Epithelial cell of prostate (primary cell): Measurements from ENCODE around the gene FOXP1.

Experiments
- DNase-seq: peaks from one replicate; pipeline ENCODE4 v3.0.0-alpha.2; 2011; ENCODE audit warnings: low read depth, low spot score
- H3K27ac ChIP-seq: fragments of 450-650 bp; 2 replicates; pipeline ENCODE4 v1.5.1; 2017; ENCODE audit warnings: mild to moderate bottlenecking

The FOXP1 gene

DNA sequence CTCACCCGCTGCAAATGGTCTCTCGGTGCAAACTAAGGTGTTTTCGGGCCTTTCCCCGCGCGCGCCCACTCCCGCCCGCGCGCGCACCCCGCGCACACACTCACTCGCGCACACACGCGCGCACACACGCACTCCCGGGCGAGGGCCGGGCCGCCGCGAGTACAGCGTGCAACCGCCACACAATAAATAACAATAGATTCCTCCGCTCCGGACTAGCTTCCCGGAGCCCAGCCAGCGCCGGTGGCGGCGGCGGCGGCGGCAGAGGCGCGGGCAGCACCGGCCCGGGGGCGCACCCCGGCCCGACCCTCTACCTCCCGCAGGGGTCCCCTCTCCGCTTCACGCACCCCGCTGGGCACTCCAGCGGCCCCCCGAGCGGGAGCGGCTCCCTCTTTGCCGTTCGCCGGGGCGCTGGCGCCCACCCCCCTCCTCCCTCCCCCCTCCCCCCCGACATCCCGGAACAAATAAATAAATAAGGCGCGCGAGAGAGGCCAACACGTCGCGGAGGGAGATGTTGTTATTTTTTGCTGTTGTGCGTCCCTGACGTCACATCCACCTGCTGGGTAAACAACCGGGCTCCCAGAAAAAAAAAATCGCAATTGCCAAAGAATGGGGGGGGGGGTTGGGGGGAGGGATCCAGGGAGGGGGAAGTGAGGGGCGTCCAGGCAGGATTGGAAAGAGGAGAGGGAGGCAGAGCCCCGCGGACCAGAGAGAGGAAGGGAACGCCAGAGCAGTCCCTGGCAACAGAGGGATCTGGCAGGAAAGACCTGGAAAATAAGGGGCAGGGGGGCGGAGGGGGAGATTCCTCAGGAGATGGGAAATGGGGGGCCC, at the start of gene FOXP1:
Gene FOXP1, minus strand, starts transcription at position 163 of the 828 bp plus-strand sequence. CDS start 385,347 bp downstream, outside the sequence.
- peak within 1 kb of the TSS; percentile 83 for H3K27ac ChIP-seq
- DNase-seq = peak; percentile 48

DNA sequence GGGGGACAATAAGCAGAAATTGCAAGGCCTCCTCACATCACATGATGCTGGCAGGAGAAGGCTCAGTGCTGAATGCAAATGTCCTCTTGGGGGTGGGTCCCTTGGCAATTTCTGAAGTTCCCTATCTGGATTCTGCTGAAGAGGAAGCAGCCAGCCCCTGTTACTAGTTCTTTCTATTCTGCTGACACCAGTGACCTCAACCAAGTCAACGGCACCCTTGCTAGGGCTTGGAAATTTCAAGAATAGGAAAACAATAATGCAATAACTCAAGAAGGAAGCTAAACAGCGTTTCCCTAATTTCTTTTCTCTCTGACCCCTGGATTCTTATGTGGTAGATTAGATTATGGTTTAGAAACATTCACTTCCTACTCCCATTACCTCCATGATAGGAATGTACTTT, 46.2 kb upstream of the FOXP1 start:
- H3K27ac ChIP-seq = no peak overlapping the region
- no peak for DNase-seq

DNA sequence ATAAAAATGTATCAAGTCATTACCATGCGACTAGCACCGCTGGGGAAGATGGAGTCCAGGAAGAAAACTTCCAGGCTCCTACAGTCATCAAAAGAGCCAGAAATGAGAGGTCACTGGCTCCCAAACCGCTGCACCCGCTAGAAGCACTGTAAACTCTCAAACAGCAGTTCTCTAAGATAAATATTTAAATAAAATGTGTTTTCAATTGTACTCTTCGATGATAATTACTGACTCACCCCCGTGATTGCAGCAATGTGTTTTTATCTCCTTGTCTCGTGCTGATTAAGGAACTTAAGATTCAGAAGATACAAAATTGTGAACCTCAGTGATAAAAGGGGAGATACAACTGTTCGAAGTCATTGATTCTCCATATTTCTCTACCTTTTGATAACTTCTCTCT, 45.8 kb upstream of the FOXP1 start:
- DNase-seq = no peak
- no peak overlapping the region for H3K27ac ChIP-seq

DNA sequence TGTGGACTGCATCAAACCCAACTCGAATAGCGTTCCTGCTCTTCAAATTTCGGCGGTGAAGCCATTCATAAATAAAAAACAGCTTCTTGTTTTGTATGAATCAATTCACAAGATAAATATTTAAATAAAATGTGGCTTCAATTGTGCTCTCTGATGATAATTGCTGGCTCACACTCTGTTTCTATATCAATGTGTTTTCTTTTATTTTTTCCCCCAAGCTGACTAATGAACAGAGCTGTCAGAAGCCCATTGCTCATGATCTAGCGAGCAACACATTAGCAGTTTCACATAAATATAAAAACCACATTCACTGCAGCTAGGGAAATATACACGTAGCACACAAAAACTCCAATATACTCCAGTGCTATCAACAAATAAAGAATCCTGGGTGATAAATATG, 45.0 kb upstream of the FOXP1 start:
- no peak for DNase-seq
- H3K27ac ChIP-seq = no peak overlapping the region

DNA sequence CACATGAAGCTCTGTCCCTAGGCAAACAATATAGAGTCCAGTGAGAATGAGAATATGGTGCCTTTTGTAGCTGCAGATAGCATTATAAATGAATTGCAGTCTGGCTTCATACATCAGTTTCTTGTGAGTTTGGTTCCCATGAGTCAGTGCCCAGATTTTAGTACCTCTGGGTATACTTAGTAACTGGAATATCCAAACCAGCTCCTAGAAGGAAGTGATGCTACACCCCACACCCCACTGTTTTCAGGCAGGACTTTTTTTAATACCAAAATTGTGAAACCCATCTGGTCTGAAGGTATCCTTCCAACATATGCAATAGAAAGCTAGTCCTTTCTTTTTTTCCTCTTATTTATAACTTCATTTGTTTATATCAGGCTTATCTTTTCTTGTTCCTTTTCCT, 42.1 kb upstream of the FOXP1 start:
- no peak for DNase-seq
- no peak overlapping the region for H3K27ac ChIP-seq

DNA sequence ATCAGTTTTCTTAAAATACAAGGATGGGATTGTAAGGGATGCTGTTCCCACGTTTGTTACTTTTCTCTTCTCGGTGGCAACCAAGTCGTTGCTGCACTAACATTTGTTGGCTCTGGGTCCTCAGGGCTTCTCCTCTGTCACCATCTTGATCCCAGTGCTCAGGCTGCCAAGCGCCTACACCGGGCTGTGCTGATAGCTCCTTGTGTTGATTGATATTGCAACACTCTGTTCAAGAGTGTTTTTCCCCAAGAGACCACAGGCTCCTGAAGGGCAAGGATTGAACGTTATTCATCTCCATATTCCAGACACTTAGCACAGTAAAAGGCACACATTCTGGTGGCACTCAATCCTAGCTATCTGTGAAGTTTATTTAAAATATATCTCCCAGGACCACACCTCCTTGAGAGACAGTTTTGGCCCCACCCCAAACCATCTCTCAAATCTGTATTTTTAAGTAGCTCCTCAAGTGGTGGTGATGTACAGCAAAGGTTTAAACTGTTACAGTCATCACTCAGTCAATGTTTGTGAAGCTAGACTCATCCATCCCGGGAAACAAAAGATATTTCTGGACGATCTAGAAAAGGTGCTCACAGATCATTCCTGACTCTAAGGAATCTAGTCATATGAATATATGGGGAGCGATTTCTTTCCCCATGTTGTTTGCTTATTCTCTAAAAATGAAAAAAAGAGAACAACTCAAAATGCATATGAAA, 38.5 kb upstream of the FOXP1 start:
- DNase-seq = no peak
- H3K27ac ChIP-seq = no peak overlapping the region

DNA sequence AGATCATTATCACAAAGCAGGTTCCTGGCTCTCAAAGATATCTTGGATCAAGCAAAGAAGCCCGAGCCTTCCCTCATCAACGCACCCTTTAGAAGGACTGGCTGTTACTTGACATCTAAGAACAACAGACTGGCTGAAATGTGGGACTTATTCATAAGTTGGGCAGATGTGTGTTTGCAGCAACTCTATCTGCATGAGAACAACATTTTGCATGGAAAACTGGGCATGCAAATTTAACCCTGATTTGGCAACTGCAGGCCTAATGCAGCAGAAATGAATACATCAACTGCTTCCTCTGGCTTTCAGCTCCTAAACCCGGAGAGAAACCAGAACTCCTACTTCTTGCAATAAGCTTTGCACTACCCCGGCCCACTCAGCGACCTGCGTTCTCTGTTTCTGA, 35.0 kb upstream of the FOXP1 start:
- no peak for DNase-seq
- no peak overlapping the region for H3K27ac ChIP-seq

DNA sequence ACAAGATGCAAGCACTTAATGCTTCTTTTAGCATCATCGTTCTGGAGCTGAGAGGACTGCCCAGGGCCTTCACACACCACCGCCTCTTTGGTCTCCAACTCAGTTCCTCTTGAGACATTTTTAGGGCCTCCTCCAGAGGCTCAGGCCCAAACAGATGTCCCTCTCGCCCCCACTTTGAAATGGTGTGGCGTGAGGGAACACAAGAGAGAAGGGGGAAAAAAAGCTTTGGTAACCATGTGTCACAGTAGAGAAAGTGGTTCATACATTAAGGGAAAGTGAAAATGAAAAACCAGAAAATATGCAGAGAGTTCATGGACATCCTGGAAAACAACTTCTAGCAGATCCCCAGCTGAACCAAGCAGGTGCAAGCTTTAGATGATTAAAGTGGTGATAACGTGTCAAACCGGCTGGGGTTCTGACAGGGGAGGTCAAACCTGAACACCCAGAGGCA, 33.1 kb upstream of the FOXP1 start:
- H3K27ac ChIP-seq = no peak overlapping the region

DNA sequence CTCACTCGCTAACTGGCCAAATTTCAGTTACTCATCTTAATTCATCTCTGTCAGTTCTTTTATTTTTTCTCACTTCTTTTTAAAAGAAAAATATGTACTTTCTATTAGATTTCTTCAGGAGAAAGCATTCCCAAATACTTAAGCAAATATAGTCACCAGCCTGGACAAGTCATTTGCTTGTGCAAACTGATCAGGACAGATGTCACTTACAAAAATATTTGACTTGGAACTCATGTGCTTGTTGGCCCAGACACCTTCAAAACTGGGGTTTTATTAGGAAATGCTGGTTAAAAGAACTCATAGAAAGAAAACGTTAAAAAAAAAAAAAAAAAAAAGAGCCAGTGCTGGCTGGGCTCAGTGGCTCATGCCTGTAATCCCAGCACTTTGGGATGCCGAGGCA, 31.3 kb upstream of the FOXP1 start:
- no peak for DNase-seq
- no peak overlapping the region for H3K27ac ChIP-seq

More for the DNA sequence above, 33.1 kb upstream of the FOXP1 start:
- DNase-seq = no peak

DNA sequence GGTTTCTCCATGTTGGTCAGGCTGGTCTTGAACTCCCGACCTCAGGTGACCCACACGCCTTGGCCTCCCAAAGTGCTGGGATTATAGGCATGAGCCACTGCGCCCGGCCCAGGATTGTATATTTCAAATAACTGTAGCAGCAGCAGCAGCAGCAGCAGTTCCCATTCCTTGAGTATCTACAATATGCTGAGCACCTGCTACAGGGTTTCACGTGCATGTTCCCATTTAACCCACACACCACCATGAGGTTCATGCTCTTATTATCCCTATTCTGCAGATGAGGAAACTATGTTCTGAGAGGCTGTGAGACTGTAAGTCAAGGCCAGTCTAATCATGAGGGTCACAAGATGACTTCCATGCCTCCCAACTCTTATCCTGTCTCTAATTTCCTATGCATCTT, 30.9 kb upstream of the FOXP1 start:
- no peak for DNase-seq
- no peak overlapping the region for H3K27ac ChIP-seq

DNA sequence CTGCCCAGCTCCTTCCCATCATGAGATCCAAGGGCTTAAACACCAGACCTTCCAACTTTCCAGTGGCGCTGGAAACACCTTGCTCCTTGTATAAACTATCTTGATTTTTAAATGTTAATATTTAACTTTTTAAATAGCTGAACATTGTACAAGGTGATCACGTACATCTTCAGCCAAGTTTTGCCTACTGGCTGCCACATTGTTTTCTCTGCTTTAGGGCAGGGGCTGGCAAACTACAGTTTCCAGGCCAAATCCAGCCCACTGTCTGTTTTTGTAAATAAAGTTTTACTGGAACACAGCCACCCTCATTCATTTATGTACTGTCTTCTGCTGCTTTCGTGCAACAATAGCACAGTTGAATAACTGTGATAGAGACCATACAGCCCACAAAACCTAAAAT, 27.6 kb upstream of the FOXP1 start:
- H3K27ac ChIP-seq = no peak overlapping the region
- no peak for DNase-seq

DNA sequence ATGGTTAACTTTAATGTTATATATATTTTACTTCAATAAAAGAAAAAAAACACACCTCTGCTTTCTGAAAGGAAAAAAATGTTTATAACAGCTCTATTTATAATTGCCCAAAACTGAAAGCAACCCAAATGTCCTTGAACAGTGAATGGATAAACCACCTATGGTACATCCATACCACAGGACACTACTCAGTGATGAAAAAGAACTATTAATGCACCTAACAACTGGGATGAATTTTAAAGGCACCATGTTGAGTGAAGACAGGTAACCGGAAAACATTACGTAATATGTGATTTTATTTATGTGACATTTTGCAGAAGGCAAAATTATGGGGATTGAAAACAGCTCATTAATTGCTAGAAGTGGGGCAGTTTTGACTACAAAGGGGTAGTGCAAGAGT, 23.8 kb upstream of the FOXP1 start:
- no peak for DNase-seq

DNA sequence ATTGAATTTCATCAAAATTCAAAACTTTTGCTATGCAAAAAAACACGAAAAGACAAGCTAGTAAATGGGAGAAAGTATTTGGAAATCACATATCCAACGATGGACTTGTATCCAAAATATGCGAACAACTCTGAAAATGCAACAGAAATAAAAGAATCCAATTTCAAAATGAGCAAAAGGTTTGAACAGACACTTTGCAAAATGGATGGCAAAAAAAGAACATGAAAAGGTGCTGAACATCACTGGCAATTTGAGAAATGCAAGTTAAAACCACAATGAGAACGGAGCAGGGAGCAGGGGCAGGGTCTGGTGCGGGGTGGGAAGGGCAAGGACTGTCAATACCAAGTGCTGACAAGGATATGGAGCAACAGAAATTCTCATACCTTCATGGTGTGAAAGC, 23.1 kb upstream of the FOXP1 start:
- no peak overlapping the region for H3K27ac ChIP-seq

More for the DNA sequence above, 23.8 kb upstream of the FOXP1 start:
- H3K27ac ChIP-seq = no peak overlapping the region

DNA sequence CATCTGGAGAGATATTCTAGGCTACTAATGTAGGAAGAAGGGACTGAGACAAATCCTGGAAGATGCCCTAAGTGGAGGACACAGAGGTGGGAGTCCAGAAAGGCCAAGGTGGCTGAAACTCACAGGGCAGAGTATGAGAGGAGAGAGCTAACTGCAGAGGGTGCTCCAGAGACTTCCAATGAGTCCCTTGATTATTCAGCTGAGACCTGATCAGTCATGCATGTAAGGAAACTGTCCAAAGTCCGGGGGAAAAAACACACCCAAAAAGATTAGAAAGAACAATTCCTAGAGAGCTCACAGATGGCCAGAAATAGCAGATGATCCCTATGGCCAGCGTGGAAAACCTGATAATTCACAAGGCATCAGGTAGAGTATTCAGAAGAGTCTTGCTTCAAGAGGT, 18.7 kb upstream of the FOXP1 start:
- DNase-seq = no peak
- peak overlapping the region; percentile 23 for H3K27ac ChIP-seq

More for the DNA sequence above, 23.1 kb upstream of the FOXP1 start:
- DNase-seq = no peak

DNA sequence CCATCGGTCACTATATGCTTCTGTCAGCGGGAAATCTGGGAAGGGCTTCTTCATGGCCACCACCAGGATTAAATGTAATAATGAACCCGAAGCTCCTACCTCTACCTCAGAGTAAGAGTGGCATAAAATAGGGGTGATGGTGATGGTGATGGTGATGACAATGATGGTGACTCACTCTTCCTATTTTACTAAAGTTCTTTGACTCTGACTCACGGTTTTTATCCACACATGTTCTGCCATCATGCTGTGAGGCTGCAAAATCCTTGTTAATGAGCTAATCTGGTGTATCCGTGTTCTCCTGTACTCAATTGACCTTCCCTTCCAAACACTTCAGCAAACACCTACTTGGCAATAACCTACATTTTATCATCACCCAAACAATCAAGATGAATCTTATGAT, 18.3 kb upstream of the FOXP1 start:
- peak overlapping the region; percentile 23 for H3K27ac ChIP-seq
- peak; percentile 33 for DNase-seq

DNA sequence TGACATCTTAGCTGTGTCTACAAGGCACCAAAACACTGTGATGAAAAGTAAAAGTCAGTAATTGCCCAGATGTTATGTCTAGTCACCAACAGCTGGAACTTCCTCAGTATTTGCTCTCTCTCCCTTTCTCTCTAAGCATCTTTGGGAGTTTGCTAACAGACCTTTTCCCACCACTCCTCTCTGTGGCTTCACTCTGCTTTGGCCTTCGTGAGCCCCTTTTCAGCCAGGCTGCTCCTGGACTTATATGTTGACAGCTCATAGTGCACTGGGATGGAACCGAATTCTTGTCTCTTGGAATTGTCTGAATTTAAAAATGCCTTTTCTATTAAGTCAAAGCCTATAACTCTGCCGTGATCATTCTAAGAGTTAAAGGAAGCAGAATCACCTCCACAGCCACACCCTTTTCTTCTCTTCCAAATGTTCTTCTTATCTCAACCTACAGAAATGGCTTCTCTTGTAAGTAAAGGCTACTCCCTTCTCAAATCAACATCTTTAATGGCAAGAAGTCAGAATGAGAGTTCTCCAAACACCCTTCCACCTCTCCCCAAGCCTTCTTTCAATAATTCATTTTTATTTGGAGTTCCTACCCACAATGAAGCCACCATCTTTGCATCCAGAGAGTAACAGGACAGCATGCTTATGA, 17.2 kb upstream of the FOXP1 start:
- no peak for DNase-seq
- no peak overlapping the region for H3K27ac ChIP-seq

DNA sequence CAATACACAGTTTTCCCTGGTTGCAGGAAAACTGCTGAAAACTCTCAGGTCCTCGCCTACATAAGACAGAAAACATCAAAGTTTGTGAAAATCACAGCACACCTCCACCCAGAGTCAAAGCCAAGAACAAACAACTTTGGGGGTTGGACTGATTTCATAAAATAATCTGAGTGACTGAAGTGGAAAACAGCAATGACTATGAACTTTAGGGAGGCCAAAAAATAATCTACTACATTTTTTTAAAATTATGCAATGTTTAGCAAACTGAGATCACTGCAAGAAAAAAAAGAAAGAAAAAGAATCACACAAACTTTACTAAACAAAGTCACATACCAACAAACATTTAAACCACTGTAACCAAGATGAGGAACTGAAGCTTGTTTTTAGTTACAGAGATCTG, 15.9 kb upstream of the FOXP1 start:
- H3K27ac ChIP-seq = no peak overlapping the region
- DNase-seq = no peak

DNA sequence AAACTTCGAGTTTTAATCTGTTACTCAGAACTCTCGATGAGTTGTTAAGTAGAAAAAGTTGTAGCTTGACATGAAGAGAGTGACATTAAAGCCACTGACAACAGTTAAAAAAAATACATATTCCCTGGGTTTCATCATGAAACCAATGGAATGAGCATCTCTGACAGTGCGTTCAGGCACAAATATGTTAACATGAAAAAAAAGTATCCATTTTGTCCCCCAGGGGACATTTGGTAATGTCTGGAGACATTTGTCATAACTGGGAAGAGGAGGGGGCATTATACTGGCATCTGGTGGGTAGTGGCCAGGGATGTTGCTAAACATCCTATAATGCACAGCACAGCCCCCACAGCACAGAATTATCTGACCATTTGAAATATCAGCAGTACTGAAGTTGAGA, 14.8 kb upstream of the FOXP1 start:
- H3K27ac ChIP-seq = no peak overlapping the region
- DNase-seq = no peak

DNA sequence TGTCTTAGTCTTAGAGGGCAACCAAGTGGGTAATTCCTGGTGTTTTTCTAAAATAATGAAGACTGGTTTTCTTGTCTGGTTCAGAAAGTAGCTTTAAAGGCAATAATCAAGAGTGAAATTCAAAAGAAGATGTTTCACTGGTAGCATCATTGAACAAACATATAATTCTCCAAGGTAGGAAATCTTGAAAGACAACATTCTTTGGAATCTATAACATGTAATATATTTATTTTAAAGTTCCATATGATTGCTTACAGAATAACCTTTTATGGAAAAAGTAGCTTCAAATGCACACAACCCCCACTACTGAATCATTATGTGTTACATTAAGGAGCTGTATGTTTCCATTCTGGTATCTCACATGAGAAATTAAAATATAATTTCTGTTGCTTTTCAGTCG, 13.8 kb upstream of the FOXP1 start:
- no peak for DNase-seq
- H3K27ac ChIP-seq = no peak overlapping the region

DNA sequence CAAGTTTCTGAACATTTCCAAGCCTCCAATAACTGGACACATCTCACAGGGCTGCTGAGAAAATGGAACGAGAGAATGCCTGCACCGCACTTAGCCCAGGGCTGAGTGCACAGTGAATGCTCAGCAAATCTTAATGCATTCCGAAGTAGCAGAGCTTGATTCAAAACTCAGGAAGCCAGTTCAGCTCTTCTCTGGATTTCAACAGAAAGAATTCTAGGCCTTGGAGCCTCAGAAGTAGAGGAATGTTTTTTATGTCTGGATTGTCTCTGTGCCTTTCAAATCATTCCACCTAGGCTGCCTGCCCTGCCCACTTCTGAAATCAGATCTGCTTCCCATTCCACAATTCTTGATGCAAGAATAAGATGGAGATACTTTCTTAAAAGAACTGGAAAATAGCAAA, 9.6 kb upstream of the FOXP1 start:
- H3K27ac ChIP-seq = no peak overlapping the region

DNA sequence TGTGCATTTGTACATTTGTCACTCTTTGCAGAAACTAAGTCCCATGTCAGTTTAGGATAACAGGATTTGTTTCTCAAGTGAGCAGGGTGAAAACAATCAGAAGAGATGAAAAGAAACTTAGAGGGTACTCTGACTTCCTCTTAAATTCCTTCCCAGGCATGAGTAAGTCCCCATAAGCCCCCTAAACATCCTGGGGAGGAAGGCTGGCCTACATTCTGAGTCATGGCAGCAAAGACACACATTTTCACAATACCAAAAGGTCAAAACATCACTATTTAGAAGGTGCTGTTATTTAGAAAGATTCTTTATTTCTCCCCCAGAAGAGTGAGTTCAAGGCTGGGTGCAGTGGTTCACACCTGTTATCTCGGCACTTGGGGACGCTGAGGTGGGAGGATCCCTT, 7.6 kb upstream of the FOXP1 start:
- H3K27ac ChIP-seq = no peak overlapping the region
- no peak for DNase-seq

More for the DNA sequence above, 9.6 kb upstream of the FOXP1 start:
- DNase-seq = no peak
